Middle frontal gyrus (tissue), 1 donor: ENCODE results near the gene ENHO.

Source experiments
- DNase-seq: peaks from one replicate; pipeline ENCODE4 v3.0.0-alpha.2; 2015; ENCODE audit warnings: low spot score; ENCODE audit errors: extremely low spot score

The ENHO gene

DNA sequence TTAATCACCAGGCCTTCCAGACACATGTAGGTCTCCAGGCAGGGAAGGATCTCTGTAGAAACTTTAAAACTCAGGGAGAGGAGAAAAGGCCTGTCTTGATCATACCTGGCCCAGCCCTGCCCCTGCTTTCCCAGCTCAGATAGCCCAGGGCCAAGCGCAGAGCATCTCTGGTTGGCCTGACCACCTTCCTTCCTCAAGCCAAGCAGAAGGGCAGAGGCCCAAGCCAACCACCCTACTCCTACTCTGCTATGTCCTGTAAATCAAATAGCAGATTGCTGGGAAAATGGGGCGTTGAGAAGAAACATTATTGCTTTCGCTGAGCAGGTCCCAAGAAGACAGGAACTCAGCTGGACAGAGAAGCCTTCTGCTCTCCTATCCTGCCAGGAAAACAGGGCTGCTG lies 14.3 kb downstream of the ENHO start:
- no peak for DNase-seq

DNA sequence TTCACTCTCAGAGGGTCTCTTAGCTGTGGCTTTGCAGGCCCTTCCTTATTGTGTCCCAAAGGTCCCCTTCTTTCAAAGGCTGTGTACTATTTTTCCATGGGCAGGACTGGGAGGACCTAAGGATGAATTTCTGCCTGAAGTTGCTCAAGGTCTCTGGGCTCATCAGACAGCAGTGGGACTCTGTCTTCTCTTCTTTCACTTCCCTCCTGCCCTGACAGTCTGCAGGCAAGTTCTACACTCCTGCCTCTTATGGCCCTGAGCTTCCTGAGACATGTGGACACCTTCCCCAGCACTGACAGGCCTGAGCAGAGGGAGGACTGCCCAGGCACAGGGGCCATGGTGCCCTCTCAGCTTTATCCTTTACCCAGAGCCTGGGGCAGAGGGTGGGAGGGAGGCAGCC lies 14.8 kb downstream of the ENHO start:
- no peak for DNase-seq

GRCh38 chr9:34507556-34507955 lies 15.2 kb downstream of the ENHO start:
- DNase-seq, result no peak

GRCh38 chr9:34506623-34507022 lies 16.2 kb downstream of the ENHO start:
- no peak for DNase-seq

DNA sequence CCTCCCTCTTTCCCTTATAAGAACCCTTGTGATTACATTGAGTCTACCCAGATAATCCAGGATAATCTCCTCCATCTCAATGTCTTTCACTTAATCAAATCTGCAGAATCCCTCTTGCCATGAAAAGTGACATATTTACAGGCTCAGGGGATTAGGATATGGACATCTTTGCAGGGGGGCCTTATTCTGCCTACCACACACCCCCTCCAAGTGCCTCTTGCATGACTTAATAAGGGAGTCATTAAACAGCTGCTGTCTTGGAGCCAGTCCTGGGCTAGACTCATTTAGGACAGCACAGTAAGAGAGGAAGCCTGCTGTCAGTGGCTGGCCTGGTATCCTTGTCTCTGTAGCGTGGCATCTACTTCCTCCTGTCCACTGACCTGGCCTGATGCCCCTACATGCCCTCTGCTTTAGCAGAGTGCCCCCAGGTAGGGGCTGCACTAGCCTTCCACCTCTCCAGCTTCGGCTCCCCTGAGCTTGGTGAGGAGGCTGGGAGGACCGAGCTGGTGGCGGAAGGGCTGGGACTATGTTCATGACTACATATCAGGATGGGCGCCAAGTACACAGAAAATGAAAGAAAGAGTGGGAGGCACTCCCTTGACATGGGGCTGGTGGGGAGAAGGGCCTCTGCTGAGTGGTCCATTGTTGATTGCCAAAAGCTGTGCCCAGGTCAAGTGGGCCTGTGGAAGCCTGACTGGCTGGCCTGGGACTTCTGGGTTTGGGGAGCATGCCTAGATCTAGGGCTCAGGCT lies 17.2 kb downstream of the ENHO start:
- DNase-seq, result no peak

DNA sequence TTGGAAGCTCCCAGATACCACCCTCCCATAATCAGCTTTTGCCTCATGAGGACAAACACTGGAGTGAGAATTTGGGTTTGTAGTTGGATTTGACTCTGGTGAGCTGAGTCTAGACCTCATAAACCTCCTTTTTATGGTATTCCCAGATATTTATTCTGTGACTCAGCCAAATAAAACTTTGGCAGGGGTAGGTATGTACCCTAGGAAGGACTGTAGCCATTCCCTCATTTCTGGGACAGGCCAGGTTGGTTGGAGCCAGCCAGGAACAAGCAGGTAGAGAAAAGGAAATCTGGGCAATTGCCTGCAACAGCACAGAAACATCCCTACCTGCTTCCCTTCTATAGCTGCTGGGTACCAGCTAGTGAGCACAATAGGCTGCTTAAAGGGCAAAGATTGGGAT lies 19.4 kb downstream of the ENHO start:
- no peak for DNase-seq

DNA sequence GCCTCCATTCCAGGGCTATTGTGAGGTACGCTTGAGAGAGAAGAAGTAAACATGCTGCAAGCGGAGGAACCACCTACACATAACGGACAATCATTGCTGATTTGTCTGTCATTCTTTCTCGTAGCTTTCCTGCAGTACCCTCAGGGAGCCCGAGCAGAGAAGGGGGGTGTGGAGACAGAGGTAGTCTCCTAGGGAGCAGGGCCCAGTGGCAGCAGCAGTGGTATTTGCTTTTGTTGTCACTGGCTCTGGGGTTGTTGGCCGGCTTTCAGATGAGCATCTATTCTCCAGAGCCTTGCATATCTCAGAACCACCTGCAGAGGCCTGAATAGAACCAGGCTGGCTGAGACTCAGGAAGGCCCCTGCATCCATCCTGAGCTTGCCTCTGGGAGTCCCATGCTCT lies 19.9 kb downstream of the ENHO start:
- DNase-seq, result no peak

DNA sequence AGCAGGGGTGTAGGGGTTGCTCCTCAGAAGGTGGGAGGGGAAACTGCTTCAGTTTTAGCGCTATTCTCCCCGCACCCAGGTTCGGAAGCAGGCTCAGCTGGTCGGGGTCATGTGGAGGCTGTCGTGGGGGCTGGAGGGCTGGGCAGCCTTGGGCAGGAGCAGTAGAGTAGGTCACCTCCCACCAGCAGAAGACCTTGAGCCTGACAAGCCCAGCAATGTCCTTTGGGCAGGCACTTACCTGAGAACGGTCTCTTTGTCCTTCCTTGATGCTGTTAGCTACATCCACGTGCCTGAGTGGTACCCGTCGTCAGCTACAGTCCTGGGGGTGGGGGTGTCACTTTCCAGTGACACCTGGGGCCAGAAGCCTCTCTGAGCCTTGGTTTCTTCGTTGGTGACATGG lies 20.3 kb downstream of the ENHO start:
- no peak for DNase-seq

GRCh38 chr9:34501889-34502425 lies 20.8 kb downstream of the ENHO start:
- DNase-seq, result peak; percentile 86

GRCh38 chr9:34501372-34501771 lies 21.4 kb downstream of the ENHO start:
- no peak for DNase-seq

DNA sequence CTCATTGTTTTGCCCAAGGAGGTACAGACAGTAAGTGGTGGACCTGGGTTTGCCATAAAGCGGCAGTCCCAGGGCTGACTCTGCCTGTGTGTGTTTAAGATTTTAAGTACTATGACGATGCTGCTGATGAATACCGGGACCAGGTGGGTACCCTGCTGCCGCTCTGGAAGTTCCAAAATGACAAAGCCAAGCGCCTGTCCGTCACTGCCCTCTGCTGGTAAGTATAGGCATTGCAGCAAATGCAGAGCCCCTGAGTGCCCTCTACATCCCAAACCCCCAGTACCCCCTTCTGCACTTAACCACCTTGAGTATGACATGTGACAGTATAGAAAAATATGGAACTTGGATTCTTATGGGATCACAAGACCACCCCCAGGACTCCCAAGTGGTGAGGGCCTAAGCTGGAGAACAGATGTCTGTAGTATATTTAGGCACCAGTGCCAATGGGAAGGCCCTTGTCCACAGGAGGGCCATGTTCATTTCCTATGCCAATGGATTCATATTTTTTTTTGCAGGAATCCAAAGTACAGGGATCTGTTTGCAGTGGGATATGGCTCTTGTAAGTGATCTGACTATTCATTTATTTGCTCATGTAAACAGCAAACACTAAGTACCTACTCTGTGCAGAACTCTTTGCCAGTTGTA lies 22.0 kb downstream of the ENHO start:
- DNase-seq, result peak; percentile 47

DNA sequence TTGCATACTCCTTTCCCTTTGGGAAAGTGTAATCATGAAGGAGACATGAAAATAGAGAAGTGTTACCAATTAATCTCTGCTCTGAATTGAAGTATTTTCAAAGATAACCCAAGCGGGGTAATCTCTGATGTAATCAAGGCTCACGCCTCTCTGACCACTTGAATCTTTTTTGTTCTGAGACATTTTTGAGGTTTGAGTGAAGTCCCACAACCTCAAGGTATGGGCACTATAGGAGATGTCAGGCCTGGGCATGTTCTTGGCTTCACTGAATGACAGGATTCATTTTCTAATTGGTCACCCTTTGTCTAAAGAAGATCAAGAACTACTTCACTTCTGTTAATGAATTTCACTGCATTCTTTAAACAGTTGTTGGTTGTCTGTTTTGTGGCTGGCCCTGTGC lies 23.7 kb downstream of the ENHO start:
- DNase-seq, result no peak

DNA sequence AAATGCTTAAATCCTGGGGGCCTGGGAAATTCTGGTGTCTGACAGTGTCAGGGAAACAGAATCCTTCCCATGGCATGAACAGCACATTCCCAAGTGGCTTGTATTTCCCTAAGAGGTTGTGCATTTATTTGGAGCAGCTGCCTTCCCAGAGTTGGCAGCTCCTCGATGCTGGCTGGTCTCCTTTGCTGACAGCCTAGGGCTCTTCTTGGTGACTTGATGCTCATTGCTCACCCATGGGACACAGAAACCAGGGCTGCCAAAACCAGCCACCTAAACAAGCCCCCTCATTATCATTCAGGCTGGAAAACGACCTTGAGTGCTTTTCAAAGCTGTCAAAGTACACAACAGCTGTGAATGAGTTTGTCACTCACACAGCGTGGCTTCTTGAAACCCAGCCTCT lies 24.2 kb downstream of the ENHO start:
- DNase-seq, result no peak

DNA sequence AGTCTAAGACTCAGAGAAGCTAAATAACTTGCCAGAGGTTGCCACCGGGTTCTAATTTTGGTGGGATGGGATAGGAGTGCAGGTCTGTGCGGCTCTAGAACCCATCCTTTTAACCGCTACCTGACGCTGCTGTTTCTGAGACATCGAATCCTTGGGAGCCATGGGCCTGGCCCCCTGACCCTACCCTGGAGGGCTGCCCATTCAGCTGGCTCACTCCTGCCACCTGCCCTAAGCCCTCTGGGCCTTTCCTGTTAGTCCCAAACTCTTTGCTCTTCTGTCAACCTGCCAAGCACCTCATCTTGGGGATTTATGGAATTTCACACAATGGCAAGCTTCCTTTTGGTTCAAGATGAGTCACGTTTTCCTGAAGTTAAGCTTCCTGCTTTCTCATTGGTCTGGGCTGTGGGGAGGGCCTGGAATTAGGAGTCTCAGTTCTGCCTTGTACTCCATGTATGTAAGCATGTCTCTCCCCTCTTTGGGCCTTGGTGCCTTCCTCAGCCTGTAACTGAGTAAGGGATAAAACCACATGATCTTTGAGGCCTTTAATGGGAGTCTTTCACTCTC lies 26.6 kb downstream of the ENHO start:
- no peak for DNase-seq

GRCh38 chr9:34493972-34494535 lies 28.7 kb downstream of the ENHO start:
- no peak for DNase-seq

- DNase-seq, result no peak
Observed at GRCh38 chr9:34492051-34492450, 30.7 kb downstream of the ENHO start.

GRCh38 chr9:34491596-34491995 lies 31.2 kb downstream of the ENHO start:
- DNase-seq, result no peak

- DNase-seq, result no peak
Observed at GRCh38 chr9:34490760-34491159, 32.0 kb downstream of the ENHO start.

DNA sequence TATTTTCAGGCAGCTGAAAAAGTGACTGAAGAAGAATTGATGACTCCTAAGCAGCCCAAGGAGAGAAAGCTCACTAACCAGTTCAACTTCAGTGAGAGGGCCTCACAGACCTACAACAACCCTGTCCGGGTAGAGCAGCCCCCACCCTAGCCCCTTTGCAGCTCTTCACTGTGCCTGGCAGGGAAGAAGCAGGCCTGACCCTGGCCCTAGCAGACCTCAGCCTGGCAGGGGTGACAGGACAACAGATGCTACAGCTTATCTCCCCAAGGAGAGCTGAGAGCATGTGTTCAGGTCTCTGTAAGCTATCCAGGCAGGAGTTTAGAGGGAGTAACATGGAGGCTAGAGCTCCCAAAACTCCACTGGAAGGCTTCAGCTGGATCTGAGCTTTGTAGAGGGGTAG lies 32.4 kb downstream of the ENHO start:
- DNase-seq, result no peak

DNA sequence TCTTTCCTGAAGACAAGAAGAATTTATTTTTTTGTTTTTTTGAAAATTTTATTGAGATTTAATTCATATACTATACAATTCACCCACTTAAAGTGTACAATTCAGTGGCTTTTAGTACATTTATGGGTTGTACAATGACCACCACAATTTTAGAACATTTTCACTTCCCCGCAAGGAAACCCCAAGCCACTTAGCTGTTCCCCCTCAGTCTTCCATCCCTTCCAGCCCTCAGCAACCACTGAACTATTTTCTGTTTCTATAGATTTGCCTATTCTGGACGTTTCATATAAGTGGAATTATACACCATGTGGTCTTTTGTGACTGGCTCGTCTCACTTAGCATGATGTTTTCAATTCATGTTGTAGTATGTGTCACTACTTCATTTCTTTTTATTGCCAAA lies 36.2 kb downstream of the ENHO start:
- DNase-seq, result no peak

DNA sequence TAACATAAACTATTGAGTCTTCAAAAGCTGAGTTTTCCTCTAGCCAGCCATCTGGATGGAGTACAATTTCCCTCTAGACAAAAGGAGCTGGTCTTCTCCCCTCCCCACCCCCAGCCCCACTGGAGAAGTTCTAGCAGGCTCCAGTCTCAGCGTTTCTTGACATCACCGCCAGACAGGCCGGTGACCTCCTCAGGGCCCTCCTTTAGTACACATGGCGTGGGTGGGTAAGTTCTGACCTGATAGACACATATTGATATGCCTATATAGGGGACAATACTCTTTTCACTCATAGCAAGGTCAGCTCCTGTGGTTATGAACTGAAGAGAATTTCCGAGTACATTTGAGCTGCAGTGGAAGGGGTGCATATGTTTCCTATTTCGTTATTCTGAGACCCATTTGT lies 37.0 kb downstream of the ENHO start:
- no peak for DNase-seq

DNA sequence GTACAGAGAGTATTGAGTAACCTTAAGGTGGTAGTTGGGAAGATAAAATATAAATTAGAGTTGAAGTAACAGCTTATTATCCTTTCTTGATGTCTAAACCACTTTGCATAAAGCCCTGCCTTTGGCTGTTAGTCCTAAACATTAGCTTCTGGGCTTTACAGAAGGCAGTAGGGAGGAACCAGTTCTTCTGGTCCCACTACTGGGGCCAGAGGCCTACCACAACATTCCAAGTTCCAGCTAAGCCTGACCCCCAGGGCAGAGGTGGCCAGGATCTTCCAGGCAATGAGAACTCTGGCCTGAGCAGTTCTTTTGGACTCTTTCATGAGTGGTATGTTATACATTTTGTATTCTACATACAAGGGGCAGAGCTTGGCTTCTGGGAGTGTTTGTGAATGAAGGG lies 38.1 kb downstream of the ENHO start:
- no peak for DNase-seq
